B cell (primary cell): ENCODE data around the gene TUSC7. TPM values are rescaled to one million over a fixed set of nuclear protein-coding genes. Genes with fewer than 3 reads are reported as not detected.

ENCODE experiments used
- ATAC-seq: fragments of 200-7000 bp; cut with Tn5 transposase; one replicate; pipeline ENCODE4 v1.10.0; 2021; ENCODE audit warnings: low read depth, mild to moderate bottlenecking, moderate number of reproducible peaks, moderate library complexity
- CTCF ChIA-PET: fragments of 350-600 bp; sonication (Branson Sonifier 250); formaldehyde crosslinking; loops from one replicate; lab custom pipeline; 2021; ENCODE audit warnings: antibody characterized with exemption, inconsistent platforms; lab: Charles Lee
- POLR2A ChIA-PET: fragments of 350-600 bp; sonication (Branson Sonifier 250); formaldehyde crosslinking; loops from one replicate; lab custom pipeline; 2021; ENCODE audit warnings: antibody characterized with exemption; lab: Charles Lee
- DNase-seq: peaks from one replicate; pipeline ENCODE4 v3.0.0; 2013
- H2AFZ ChIP-seq: 2 replicates; pipeline ENCODE4 v1.6.1; 2012; ENCODE audit warnings: mild to moderate bottlenecking, low read depth, low read length; ENCODE audit not compliant: insufficient read depth, poor library complexity, severe bottlenecking
- H3K27ac ChIP-seq, 2 donors: 1 replicate in 1 of 2; 2 replicates in 1 of 2; pipeline ENCODE4 v1.5.1; 2012 to 2013; ENCODE audit warnings: low read length in 2 of 2, mild to moderate bottlenecking in 2 of 2, moderate library complexity in 1 of 2
- H3K27me3 ChIP-seq, 4 experiments: fragments of 200-600 bp in 1 of 4; sonication (generic) in 1 of 4; replicated peaks in 1 of 4; 1 replicate in 2 of 4; 2 replicates in 2 of 4; pipeline versions ENCODE4 v1.6.1 to v1.7.0; 2013 to 2016; ENCODE audit warnings: low read length in 3 of 4, mild to moderate bottlenecking in 2 of 4, mixed read lengths in 1 of 4, moderate library complexity in 1 of 4; ENCODE audit not compliant: insufficient read depth in 4 of 4, control insufficient read depth in 3 of 4; ENCODE audit errors: control extremely low read depth in 1 of 4
- H3K36me3 ChIP-seq, 2 experiments: replicated peaks in 1 of 2; 1 replicate in 1 of 2; 2 replicates in 1 of 2; pipeline versions ENCODE4 v1.6.1 to v1.7.1; 2013; ENCODE audit warnings: low read length in 1 of 2; ENCODE audit not compliant: insufficient read depth in 2 of 2, control insufficient read depth in 1 of 2; ENCODE audit errors: control extremely low read depth in 1 of 2, extremely low read depth in 1 of 2
- H3K4me1 ChIP-seq, 2 donors: fragments of 200-600 bp in 1 of 2; sonication (generic) in 1 of 2; 1 replicate in 1 of 2; 2 replicates in 1 of 2; pipeline versions ENCODE4 v1.5.1 to v1.6.1; 2013 to 2017; ENCODE audit warnings: low read length in 2 of 2; ENCODE audit not compliant: control insufficient read depth in 2 of 2, insufficient read depth in 2 of 2
- H3K4me2 ChIP-seq: replicated peaks from 2 replicates; pipeline ENCODE3; 2012; ENCODE audit warnings: mild to moderate bottlenecking, low read depth, low read length; ENCODE audit not compliant: poor library complexity, severe bottlenecking
- H3K4me3 ChIP-seq, 5 experiments: fragments of 200-600 bp in 1 of 5; sonication (generic) in 1 of 5; 1 replicate in 3 of 5; 2 replicates in 2 of 5; pipeline versions ENCODE4 v1.5.1 to v1.7.0; 2011 to 2016; ENCODE audit warnings: low read length in 4 of 5, mild to moderate bottlenecking in 4 of 5, low read depth in 2 of 5, control low read depth in 1 of 5, moderate library complexity in 1 of 5; ENCODE audit not compliant: insufficient read depth in 1 of 5; ENCODE audit errors: control extremely low read depth in 1 of 5, extremely low read depth in 1 of 5
- H3K79me2 ChIP-seq: fragments of 200-600 bp; sonication (generic); one replicate; pipeline ENCODE4 v1.6.0; 2016; ENCODE audit warnings: low read length; ENCODE audit not compliant: control insufficient read depth, insufficient read depth
- H3K9ac ChIP-seq: fragments of 200-600 bp; sonication (generic); 2 replicates; pipeline ENCODE4 v1.6.1; 2017; ENCODE audit warnings: mild to moderate bottlenecking, low read length, moderate library complexity
- H3K9me3 ChIP-seq, 3 donors: one replicate each; pipeline versions ENCODE4 v1.6.1 to v1.7.1; 2013; ENCODE audit warnings: low read length in 2 of 3; ENCODE audit not compliant: control insufficient read depth in 2 of 3, insufficient read depth in 1 of 3; ENCODE audit errors: control extremely low read depth in 1 of 3
- H4K20me1 ChIP-seq: 2 replicates; pipeline ENCODE4 v1.6.0; 2012; ENCODE audit warnings: mild to moderate bottlenecking, low read length; ENCODE audit not compliant: insufficient read depth, control insufficient read depth, poor library complexity, severe bottlenecking
- H3K27ac Mint-ChIP-seq: one replicate; pipeline ENCODE4 v1.8.0; 2021; ENCODE audit warnings: mixed read lengths
- H3K27me3 Mint-ChIP-seq: one replicate; pipeline ENCODE4 v1.8.0; 2021; ENCODE audit warnings: mixed read lengths
- H3K4me1 Mint-ChIP-seq: one replicate; pipeline ENCODE4 v1.8.0; 2021; ENCODE audit warnings: mixed read lengths
- H3K4me3 Mint-ChIP-seq: one replicate; pipeline ENCODE4 v1.8.0; 2021; ENCODE audit warnings: mixed read lengths
- H3K9me3 Mint-ChIP-seq: one replicate; pipeline ENCODE4 v1.8.0; 2022; ENCODE audit warnings: mixed read lengths; ENCODE audit not compliant: insufficient read depth
- EZH2 ChIP-seq: IDR thresholded peaks from 2 replicates; pipeline ENCODE4 v1.6.1; 2012; ENCODE audit warnings: borderline replicate concordance, low read depth, mild to moderate bottlenecking, moderate library complexity, low read length; ENCODE audit not compliant: insufficient read depth, poor library complexity, severe bottlenecking
- WGBS: methylation state at CpG from one replicate; pipeline ENCODE4 v1.1.5; 2013; ENCODE audit warnings: missing lambda C conversion rate; ENCODE audit not compliant: insufficient coverage; 5-methylcytosine and 5-hydroxymethylcytosine counted together
- intact Hi-C: fragments of 100-400 bp; cut with micrococcal nuclease; formaldehyde crosslinking; loops from one replicate; pipeline ENCODE4 v1.10.0; 2022
- polyA plus RNA-seq: library from polyadenylated mRNA; depleted of rRNA; stranded (reverse); fragments of >200 nt; gene quantifications from 2 replicates; pipeline ENCODE4 v1.2.3, GENCODE V29; 2012
- total RNA-seq, 2 donors: library from RNA; stranded (reverse); fragments of 120-200 nt in 1 of 2; gene quantifications; 1 replicate in 1 of 2; 2 replicates in 1 of 2; pipeline versions ENCODE4 v1.2.3 to v1.2.4, GENCODE V29; 2013 to 2022
- TF ChIP-seq, protein P1 (sequence below): fragments of 200-600 bp; IDR thresholded peaks from one replicate; pipeline ENCODE4 v1.8.0; 2022; ENCODE audit warnings: antibody characterized with exemption, mild to moderate bottlenecking

TUSC7 gene
- total and polyA plus RNA-seq, 2 donors (not counting 1 experiment from before 2014, with no cell fraction given): not detected

DNA sequence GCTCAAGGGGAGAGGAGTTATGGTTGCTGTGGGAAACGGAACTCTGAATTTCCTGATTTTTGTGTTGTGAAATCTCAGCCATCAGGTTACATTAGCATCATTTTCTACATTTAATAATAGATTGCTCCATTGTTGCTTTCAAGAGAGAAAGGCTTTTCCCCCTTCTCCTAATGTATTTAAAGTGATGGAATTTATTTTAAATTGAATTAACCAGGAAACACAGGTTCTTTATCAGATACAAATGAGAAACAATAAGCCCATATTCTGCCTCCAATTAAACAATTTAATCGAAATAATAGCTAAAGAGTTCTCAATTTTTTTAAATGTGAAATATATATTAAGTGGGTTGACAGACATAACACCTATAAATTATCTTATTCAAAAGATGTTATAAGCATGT is 30.1 kb downstream of the TUSC7 start:
- H3K4me1 Mint-ChIP-seq: no peaks in the 10 kb centered on the region
- no peak for ATAC-seq
- no peak overlapping the region for H3K27ac ChIP-seq
- POLR2A ChIA-PET: no interaction called here
- H3K9ac ChIP-seq: no peak overlapping the region
- DNase-seq: no peak
- CTCF ChIA-PET: no interaction called here
- no peak overlapping the region for H3K27ac Mint-ChIP-seq
- H3K9me3 Mint-ChIP-seq: no peaks in the 10 kb centered on the region
- intact Hi-C loops: no loop called here
- H3K9me3 ChIP-seq: peaks cover 0 to 8% (median 6%) of the 10 kb centered on the region in 3 donors
- H3K4me3 ChIP-seq: no peak overlapping the region
- no peak overlapping the region for H3K4me3 Mint-ChIP-seq
- H2AFZ ChIP-seq: no peak overlapping the region
- TF ChIP-seq, protein P1, sequence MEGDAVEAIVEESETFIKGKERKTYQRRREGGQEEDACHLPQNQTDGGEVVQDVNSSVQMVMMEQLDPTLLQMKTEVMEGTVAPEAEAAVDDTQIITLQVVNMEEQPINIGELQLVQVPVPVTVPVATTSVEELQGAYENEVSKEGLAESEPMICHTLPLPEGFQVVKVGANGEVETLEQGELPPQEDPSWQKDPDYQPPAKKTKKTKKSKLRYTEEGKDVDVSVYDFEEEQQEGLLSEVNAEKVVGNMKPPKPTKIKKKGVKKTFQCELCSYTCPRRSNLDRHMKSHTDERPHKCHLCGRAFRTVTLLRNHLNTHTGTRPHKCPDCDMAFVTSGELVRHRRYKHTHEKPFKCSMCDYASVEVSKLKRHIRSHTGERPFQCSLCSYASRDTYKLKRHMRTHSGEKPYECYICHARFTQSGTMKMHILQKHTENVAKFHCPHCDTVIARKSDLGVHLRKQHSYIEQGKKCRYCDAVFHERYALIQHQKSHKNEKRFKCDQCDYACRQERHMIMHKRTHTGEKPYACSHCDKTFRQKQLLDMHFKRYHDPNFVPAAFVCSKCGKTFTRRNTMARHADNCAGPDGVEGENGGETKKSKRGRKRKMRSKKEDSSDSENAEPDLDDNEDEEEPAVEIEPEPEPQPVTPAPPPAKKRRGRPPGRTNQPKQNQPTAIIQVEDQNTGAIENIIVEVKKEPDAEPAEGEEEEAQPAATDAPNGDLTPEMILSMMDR: no peak
- no peak for TF ChIP-seq EZH2
- no CpG with 5 or more reads among the region's 2 CpGs for WGBS
- H3K4me2 ChIP-seq: no peak overlapping the region
- no peaks in the 10 kb centered on the region for H3K79me2 ChIP-seq
- no peaks in the 10 kb centered on the region for H3K4me1 ChIP-seq
- no peaks in the 10 kb centered on the region for H3K36me3 ChIP-seq
- no peaks in the 10 kb centered on the region for H4K20me1 ChIP-seq
- no peaks in the 10 kb centered on the region for H3K27me3 ChIP-seq
- H3K27me3 Mint-ChIP-seq: no peaks in the 10 kb centered on the region

DNA sequence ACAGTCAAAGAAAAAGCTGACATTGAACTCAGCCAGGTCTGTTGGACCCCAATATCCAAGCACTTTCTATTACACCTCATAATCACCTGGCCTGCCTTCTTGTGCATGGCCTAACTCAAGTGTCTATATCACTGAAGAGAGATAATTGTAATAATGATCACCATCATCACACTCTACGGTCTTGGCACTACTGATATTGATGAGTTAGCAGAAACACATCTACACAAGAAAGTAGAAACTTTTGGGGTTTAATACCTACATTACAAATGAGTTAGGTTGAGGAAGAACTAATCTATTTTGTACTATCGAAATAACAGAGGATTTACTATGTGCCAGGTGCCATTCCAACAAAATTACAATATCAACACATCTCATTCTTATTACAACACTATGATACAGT is 30.7 kb downstream of the TUSC7 start:
- POLR2A ChIA-PET: no interaction called here

More for the DNA sequence above, 30.7 kb downstream of the TUSC7 start:
- Histone ChIP-seq H3K79me2 (no peaks in the 10 kb centered on the region), H2AFZ (no peak overlapping the region), H3K4me2 (no peak overlapping the region), H4K20me1 (no peaks in the 10 kb centered on the region), H3K4me3 (no peak overlapping the region), H3K36me3 (no peaks in the 10 kb centered on the region), H3K9me3 (peaks cover 0 to 4% (median 4%) of the 10 kb centered on the region in 3 donors), H3K27me3 (no peaks in the 10 kb centered on the region), H3K4me1 (no peaks in the 10 kb centered on the region), H3K9ac (no peak overlapping the region), H3K27ac (no peak overlapping the region)
- no peak overlapping the region for H3K4me3 Mint-ChIP-seq
- no peaks in the 10 kb centered on the region for H3K27me3 Mint-ChIP-seq
- DNase-seq (no peak), ATAC-seq (no peak)
- H3K4me1 Mint-ChIP-seq: no peaks in the 10 kb centered on the region
- no CpG with 5 or more reads among the region's 2 CpGs for WGBS
- intact Hi-C loops: no loop called here
- TF ChIP-seq, protein P1: no peak
- TF ChIP-seq EZH2: no peak
- H3K27ac Mint-ChIP-seq: no peak overlapping the region
- CTCF ChIA-PET: no interaction called here
- H3K9me3 Mint-ChIP-seq: no peaks in the 10 kb centered on the region
